HCT116 (cell line): ENCODE results near the gene FURIN.

ENCODE experiments used
- CTCF ChIP-seq, 3 experiments: fragments of 200-600 bp in 1 of 3; sonication (generic) in 1 of 3; IDR thresholded peaks in 2 of 3; conservative IDR thresholded peaks in 1 of 3; 2 replicates each; pipeline ENCODE4 v1.5.1; 2012 to 2017; ENCODE audit warnings: low read depth in 2 of 3, low read length in 2 of 3, antibody characterized with exemption in 1 of 3, borderline replicate concordance in 1 of 3, control low read depth in 1 of 3, mild to moderate bottlenecking in 1 of 3, mixed read lengths in 1 of 3, mixed run types in 1 of 3, moderate library complexity in 1 of 3; ENCODE audit not compliant: insufficient read depth in 1 of 3
- EZH2 ChIP-seq: fragments of 200-600 bp; sonication (generic); IDR thresholded peaks from 2 replicates; pipeline ENCODE4 v1.6.1; 2017; ENCODE audit warnings: antibody characterized with exemption, mixed run types
- JUND ChIP-seq: IDR thresholded peaks from 2 replicates; pipeline ENCODE4 v1.6.1; 2012
- POLR2A ChIP-seq: IDR thresholded peaks from 2 replicates; pipeline ENCODE4 v1.7.0; 2011; ENCODE audit warnings: borderline replicate concordance; ENCODE audit not compliant: insufficient read depth, insufficient read length; ENCODE audit errors: extremely low read depth

- no peak for TF ChIP-seq CTCF (IDR thresholded peaks at IDR 0.05 in 2 of 3, conservative IDR thresholded peaks at IDR 0.05 in 1 of 3; ENCODE audit: borderline replicate concordance in 1 of 3, insufficient read depth in 1 of 3, low read depth in 2 of 3, low read length in 2 of 3)
- no peak for TF ChIP-seq EZH2
- TF ChIP-seq POLR2A, result no peak
- TF ChIP-seq JUND, result no peak
Observed at GRCh38 chr15:90862964-90863778, 5.2 kb upstream of the FURIN start.
